ENCODE data around the gene YWHAG. TPM values are rescaled to one million over a fixed set of nuclear protein-coding genes. Genes with fewer than 3 reads are reported as not detected.

YWHAG gene
- total and polyA plus RNA-seq, 4 donors, result 11.6 to 46.7 (median 43.5) TPM

DNA sequence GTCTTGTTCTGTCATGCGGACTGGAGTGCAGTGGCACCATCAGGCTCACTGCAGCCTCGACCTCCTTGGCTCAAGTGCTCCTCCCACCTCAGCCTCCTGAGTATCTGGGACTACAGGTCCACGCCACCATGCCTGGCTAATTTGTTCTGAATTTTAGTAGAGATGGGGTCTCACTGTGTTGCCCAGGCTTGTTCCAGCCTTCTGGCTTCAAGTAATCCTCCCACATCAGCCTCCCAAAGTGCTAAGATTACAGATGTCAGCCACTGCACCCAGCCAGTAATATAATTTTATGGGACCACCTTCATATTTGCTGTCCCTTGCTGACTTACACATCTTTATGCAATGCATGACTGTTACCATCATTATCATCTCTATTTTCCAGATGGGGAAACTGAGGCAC, 57.8 kb downstream of the YWHAG start:
- Histone ChIP-seq H3K4me3 (ENCODE audit: low read depth in 1 of 3, low read length in 3 of 3) (no peak overlapping the region), H3K27me3 (ENCODE audit: control insufficient read depth in 4 of 4, insufficient read depth in 4 of 4, low read length in 3 of 4) (no peaks in the 10 kb centered on the region), H3K36me3 (ENCODE audit: control insufficient read depth in 4 of 4, insufficient read depth in 3 of 4, low read depth in 1 of 4, low read length in 3 of 4) (no peaks in the 10 kb centered on the region), H3K9ac (ENCODE audit: low read depth in 1 of 2, low read length in 2 of 2) (no peak overlapping the region), H3K27ac (ENCODE audit: low read depth in 1 of 2, low read length in 2 of 2) (no peak overlapping the region), H3K9me3 (ENCODE audit: control insufficient read depth in 4 of 4, low read length in 3 of 4) (no peaks in the 10 kb centered on the region), H3K4me1 (ENCODE audit: control insufficient read depth in 4 of 4, insufficient read depth in 4 of 4, low read length in 3 of 4) (peaks cover 6 to 31% (median 14%) of the 10 kb centered on the region in 4 donors)
- no peak for DNase-seq (ENCODE audit: low spot score)
- WGBS, result 95% methylated on average over 3 of the region's 3 CpGs
- no peak for TF ChIP-seq FOXA1 (IDR thresholded peaks at IDR 0.05)

DNA sequence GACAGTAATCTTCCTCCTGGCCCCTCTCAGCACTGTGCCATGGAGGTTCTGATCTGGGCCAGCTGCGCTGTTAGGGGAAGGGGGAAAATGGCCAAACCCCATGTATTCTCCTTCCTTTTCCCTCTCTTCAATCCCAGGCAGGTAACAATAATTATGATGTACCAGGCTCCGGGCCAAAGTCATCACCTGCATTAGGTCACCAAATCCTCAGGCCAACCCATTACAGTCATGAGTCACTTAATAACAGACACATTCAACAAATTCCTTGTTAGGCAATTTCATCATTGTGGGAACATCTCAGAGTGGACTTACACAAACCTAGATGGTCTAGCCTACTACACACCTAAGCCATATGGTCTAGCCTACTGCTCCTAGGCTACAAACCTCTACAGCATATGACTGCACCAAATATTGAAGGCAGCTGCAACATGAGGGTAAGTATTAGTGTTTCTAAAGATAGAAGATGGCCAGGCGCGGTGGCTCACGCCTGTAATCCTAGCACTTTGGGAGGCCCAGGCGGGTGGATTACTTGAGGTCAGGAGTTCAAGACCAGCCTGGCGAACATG, 58.5 kb downstream of the YWHAG start:
- peak overlapping the region in 1 of 2 donors; percentile 38 for H3K27ac ChIP-seq (ENCODE audit: low read depth in 1 of 2, low read length in 2 of 2)
- WGBS, result 87% methylated on average over 7 of the region's 7 CpGs
- H3K9ac ChIP-seq (ENCODE audit: low read depth in 1 of 2, low read length in 2 of 2), result no peak overlapping the region

DNA sequence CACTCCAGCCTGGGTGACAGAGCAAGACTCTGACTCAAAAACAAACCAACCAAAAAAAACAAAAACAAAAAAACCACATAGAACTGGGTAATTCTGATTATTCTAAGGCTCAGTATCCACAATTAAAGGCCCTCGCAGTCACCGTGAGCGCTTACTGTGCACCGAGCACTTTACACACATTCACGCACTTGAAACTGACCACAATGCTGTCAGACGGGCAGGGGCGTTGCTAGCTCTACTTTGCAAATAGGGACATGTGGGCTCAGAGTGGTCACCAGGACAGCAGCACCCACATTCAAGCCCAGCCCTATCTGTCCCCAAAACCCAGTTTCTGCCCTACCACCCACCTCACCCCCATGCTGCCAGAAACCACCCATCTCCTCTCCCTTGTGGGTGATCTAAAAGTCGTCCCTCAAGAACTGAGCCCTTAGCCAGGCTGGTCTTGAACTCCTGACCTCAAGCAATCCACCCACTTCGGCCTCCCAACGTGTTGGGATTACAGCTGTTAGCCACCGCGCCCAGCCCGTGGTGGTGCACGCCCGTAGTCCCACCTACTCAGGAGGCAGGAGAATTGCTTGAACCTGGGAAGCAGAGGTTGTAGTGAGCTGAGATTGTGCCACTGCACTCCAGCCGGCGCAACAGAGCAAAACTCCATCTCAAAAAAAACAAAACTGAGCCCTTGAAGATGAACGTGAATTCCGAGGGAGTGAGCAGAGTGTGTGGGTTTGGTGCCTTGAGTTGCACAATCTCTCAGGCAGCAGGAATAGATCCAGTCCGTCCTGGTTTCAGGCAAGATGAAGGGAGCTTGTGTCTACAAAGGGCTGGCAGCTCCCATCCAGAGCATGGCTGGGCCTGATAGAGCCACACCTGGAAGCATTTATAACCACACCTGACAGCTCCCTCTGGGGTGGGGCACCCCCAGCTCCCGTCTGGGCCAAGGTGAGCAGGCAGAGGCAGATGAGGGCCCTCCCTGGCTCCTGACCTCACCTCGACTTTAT, 61.7 kb downstream of the YWHAG start:
- no peaks in the 10 kb centered on the region for H3K36me3 ChIP-seq (ENCODE audit: control insufficient read depth in 4 of 4, insufficient read depth in 3 of 4, low read depth in 1 of 4, low read length in 3 of 4)
- no peaks in the 10 kb centered on the region for H3K9me3 ChIP-seq (ENCODE audit: control insufficient read depth in 4 of 4, low read length in 3 of 4)
- H3K9ac ChIP-seq (ENCODE audit: low read depth in 1 of 2, low read length in 2 of 2), result no peak overlapping the region
- TF ChIP-seq YY1 (IDR thresholded peaks at IDR 0.05) (peak; percentile 85), FOXA2 (IDR thresholded peaks at IDR 0.05) (peak; percentile 80), NR2F2 (IDR thresholded peaks at IDR 0.05) (no peak), HNF4A (conservative IDR thresholded peaks at IDR 0.05) (peak in 1 of 2 donors; percentile 20), HNF4G (IDR thresholded peaks at IDR 0.05) (no peak), FOXA1 (IDR thresholded peaks at IDR 0.05) (peak; percentile 31)
- TF ChIP-seq, protein P1, sequence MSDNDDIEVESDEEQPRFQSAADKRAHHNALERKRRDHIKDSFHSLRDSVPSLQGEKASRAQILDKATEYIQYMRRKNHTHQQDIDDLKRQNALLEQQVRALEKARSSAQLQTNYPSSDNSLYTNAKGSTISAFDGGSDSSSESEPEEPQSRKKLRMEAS (IDR thresholded peaks at IDR 0.05), result peak; percentile 14
- no peaks in the 10 kb centered on the region for H3K27me3 ChIP-seq (ENCODE audit: control insufficient read depth in 4 of 4, insufficient read depth in 4 of 4, low read length in 3 of 4)
- DNase-seq (ENCODE audit: low spot score), result no peak
- 66% methylated on average over 22 of the region's 22 CpGs for WGBS
- peaks cover 0 to 21% (median 10%) of the 10 kb centered on the region in 4 donors for H3K4me1 ChIP-seq (ENCODE audit: control insufficient read depth in 4 of 4, insufficient read depth in 4 of 4, low read length in 3 of 4)
- peak overlapping the region; percentile 1 to 2 for H3K27ac ChIP-seq (ENCODE audit: low read depth in 1 of 2, low read length in 2 of 2)
- no peak overlapping the region for H3K4me3 ChIP-seq (ENCODE audit: low read depth in 1 of 3, low read length in 3 of 3)

More for the DNA sequence above, 58.5 kb downstream of the YWHAG start:
- DNase-seq (ENCODE audit: low spot score), result no peak
- H3K9me3 ChIP-seq (ENCODE audit: control insufficient read depth in 4 of 4, low read length in 3 of 4), result no peaks in the 10 kb centered on the region
- TF ChIP-seq RXRA (IDR thresholded peaks at IDR 0.05), result peak in 1 of 2 donors; percentile 12
- TF ChIP-seq YY1 (IDR thresholded peaks at IDR 0.05), result no peak
- TF ChIP-seq HNF4A (conservative IDR thresholded peaks at IDR 0.05), result peak in 1 of 2 donors; percentile 12
- TF ChIP-seq, protein P2, sequence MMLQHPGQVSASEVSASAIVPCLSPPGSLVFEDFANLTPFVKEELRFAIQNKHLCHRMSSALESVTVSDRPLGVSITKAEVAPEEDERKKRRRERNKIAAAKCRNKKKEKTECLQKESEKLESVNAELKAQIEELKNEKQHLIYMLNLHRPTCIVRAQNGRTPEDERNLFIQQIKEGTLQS (IDR thresholded peaks at IDR 0.05), result no peak
- TF ChIP-seq JUND (IDR thresholded peaks at IDR 0.05), result peak in 1 of 2 donors; percentile 68
- H3K27me3 ChIP-seq (ENCODE audit: control insufficient read depth in 4 of 4, insufficient read depth in 4 of 4, low read length in 3 of 4), result no peaks in the 10 kb centered on the region
- H3K4me1 ChIP-seq (ENCODE audit: control insufficient read depth in 4 of 4, insufficient read depth in 4 of 4, low read length in 3 of 4), result peaks cover 3 to 29% (median 11%) of the 10 kb centered on the region in 4 donors
- no peaks in the 10 kb centered on the region for H3K36me3 ChIP-seq (ENCODE audit: control insufficient read depth in 4 of 4, insufficient read depth in 3 of 4, low read depth in 1 of 4, low read length in 3 of 4)
- H3K4me3 ChIP-seq (ENCODE audit: low read depth in 1 of 3, low read length in 3 of 3), result no peak overlapping the region
